ENCODE results near the gene CTNNA3.

CTNNA3 gene

GRCh38 chr10:67587771-67588170 lies 108.2 kb downstream of the CTNNA3 start:
- Histone ChIP-seq H3K4me2 (ENCODE audit: low read length) (no peak overlapping the region), H3K9me2 (replicated peaks; ENCODE audit: control insufficient read depth, low read length) (no peaks in the 10 kb centered on the region), H3K27me3 (ENCODE audit: control insufficient read depth, low read length) (no peaks in the 10 kb centered on the region), H4K20me1 (ENCODE audit: control insufficient read depth, insufficient read depth, low read depth, low read length) (no peaks in the 10 kb centered on the region), H3K79me2 (ENCODE audit: control insufficient read depth, low read length) (no peaks in the 10 kb centered on the region), H3K27ac (ENCODE audit: low read depth, low read length) (no peak overlapping the region), H3K4me1 (ENCODE audit: control insufficient read depth, low read length) (no peaks in the 10 kb centered on the region), H3K4me3 (ENCODE audit: low read length) (no peak overlapping the region), H3F3A (ENCODE audit: control insufficient read depth, insufficient read depth) (no peaks in the 10 kb centered on the region), H3K9me3 (ENCODE audit: control insufficient read depth, insufficient read depth, low read length) (peaks cover 5% of the 10 kb centered on the region; the same call in 1 of the 2 replicates), H3K36me3 (ENCODE audit: control insufficient read depth, low read length) (no peaks in the 10 kb centered on the region)
- TF ChIP-seq EZH2phosphoT487 (IDR thresholded peaks at IDR 0.05; ENCODE audit: borderline replicate concordance, low read length) = no peak
- TF ChIP-seq CTCF (IDR thresholded peaks at IDR 0.05; ENCODE audit: low read depth, low read length, poor library complexity, severe bottlenecking) = no peak

GRCh38 chr10:67575532-67575931 lies 120.5 kb downstream of the CTNNA3 start:
- Histone ChIP-seq H3K4me2 (ENCODE audit: low read length) (no peak overlapping the region), H4K20me1 (ENCODE audit: control insufficient read depth, insufficient read depth, low read depth, low read length) (no peaks in the 10 kb centered on the region), H3K9me2 (replicated peaks; ENCODE audit: control insufficient read depth, low read length) (no peaks in the 10 kb centered on the region), H3K79me2 (ENCODE audit: control insufficient read depth, low read length) (no peaks in the 10 kb centered on the region), H3K36me3 (ENCODE audit: control insufficient read depth, low read length) (no peaks in the 10 kb centered on the region), H3F3A (ENCODE audit: control insufficient read depth, insufficient read depth) (no peaks in the 10 kb centered on the region), H3K4me1 (ENCODE audit: control insufficient read depth, low read length) (no peaks in the 10 kb centered on the region), H3K9me3 (ENCODE audit: control insufficient read depth, insufficient read depth, low read length) (no peaks in the 10 kb centered on the region), H3K4me3 (ENCODE audit: low read length) (no peak overlapping the region), H3K27me3 (ENCODE audit: control insufficient read depth, low read length) (no peaks in the 10 kb centered on the region), H3K27ac (ENCODE audit: low read depth, low read length) (no peak overlapping the region)
- TF ChIP-seq CTCF (IDR thresholded peaks at IDR 0.05; ENCODE audit: low read depth, low read length, poor library complexity, severe bottlenecking) = no peak
- TF ChIP-seq EZH2phosphoT487 (IDR thresholded peaks at IDR 0.05; ENCODE audit: borderline replicate concordance, low read length) = no peak

- H3K36me3 ChIP-seq (ENCODE audit: control insufficient read depth, low read length) = no peaks in the 10 kb centered on the region
- H3K27ac ChIP-seq (ENCODE audit: low read depth, low read length) = no peak overlapping the region
- no peaks in the 10 kb centered on the region for H3F3A ChIP-seq (ENCODE audit: control insufficient read depth, insufficient read depth)
- H3K4me3 ChIP-seq (ENCODE audit: low read length) = no peak overlapping the region
- no peak overlapping the region for H3K4me2 ChIP-seq (ENCODE audit: low read length)
- TF ChIP-seq EZH2phosphoT487 (IDR thresholded peaks at IDR 0.05; ENCODE audit: borderline replicate concordance, low read length) = no peak
- no peak for TF ChIP-seq CTCF (IDR thresholded peaks at IDR 0.05; ENCODE audit: low read depth, low read length, poor library complexity, severe bottlenecking)
- no peaks in the 10 kb centered on the region for H4K20me1 ChIP-seq (ENCODE audit: control insufficient read depth, insufficient read depth, low read depth, low read length)
- no peaks in the 10 kb centered on the region for H3K4me1 ChIP-seq (ENCODE audit: control insufficient read depth, low read length)
- no peaks in the 10 kb centered on the region for H3K9me3 ChIP-seq (ENCODE audit: control insufficient read depth, insufficient read depth, low read length)
- no peaks in the 10 kb centered on the region for H3K9me2 ChIP-seq (replicated peaks; ENCODE audit: control insufficient read depth, low read length)
- no peaks in the 10 kb centered on the region for H3K27me3 ChIP-seq (ENCODE audit: control insufficient read depth, low read length)
- H3K79me2 ChIP-seq (ENCODE audit: control insufficient read depth, low read length) = no peaks in the 10 kb centered on the region
These were observed 122.5 kb downstream of the CTNNA3 start for GRCh38 chr10:67573484-67573883.

- H3K27me3 ChIP-seq (ENCODE audit: control insufficient read depth, low read length) = no peaks in the 10 kb centered on the region
These were observed 124.5 kb downstream of the CTNNA3 start for GRCh38 chr10:67571503-67571902.

More at GRCh38 chr10:67571503-67571902, 124.5 kb downstream of the CTNNA3 start:
- Histone ChIP-seq H3K27ac (ENCODE audit: low read depth, low read length) (no peak overlapping the region), H3K9me3 (ENCODE audit: control insufficient read depth, insufficient read depth, low read length) (no peaks in the 10 kb centered on the region), H3F3A (ENCODE audit: control insufficient read depth, insufficient read depth) (no peaks in the 10 kb centered on the region), H3K79me2 (ENCODE audit: control insufficient read depth, low read length) (no peaks in the 10 kb centered on the region), H4K20me1 (ENCODE audit: control insufficient read depth, insufficient read depth, low read depth, low read length) (no peaks in the 10 kb centered on the region), H3K4me1 (ENCODE audit: control insufficient read depth, low read length) (no peaks in the 10 kb centered on the region), H3K4me2 (ENCODE audit: low read length) (no peak overlapping the region), H3K36me3 (ENCODE audit: control insufficient read depth, low read length) (no peaks in the 10 kb centered on the region), H3K4me3 (ENCODE audit: low read length) (no peak overlapping the region), H3K9me2 (replicated peaks; ENCODE audit: control insufficient read depth, low read length) (no peaks in the 10 kb centered on the region)
- TF ChIP-seq CTCF (IDR thresholded peaks at IDR 0.05; ENCODE audit: low read depth, low read length, poor library complexity, severe bottlenecking) (no peak), EZH2phosphoT487 (IDR thresholded peaks at IDR 0.05; ENCODE audit: borderline replicate concordance, low read length) (no peak)

All from DOHH2 (cell line).